PC-9 (cell line): ENCODE measurements around the gene PARP4.

Source experiments
- CTCF ChIP-seq: fragments of 200-600 bp; sonication (generic); conservative IDR thresholded peaks from 2 replicates; pipeline ENCODE4 v1.6.1; 2017; ENCODE audit warnings: mixed run types, antibody characterized with exemption, mild to moderate bottlenecking, moderate library complexity
- EZH2 ChIP-seq: fragments of 200-600 bp; sonication (generic); IDR thresholded peaks from 2 replicates; pipeline ENCODE4 v1.8.0; 2017; ENCODE audit warnings: antibody characterized with exemption, low read depth

GRCh38 chr13:24381541-24382265 is 130.9 kb downstream of the PARP4 start:
- TF ChIP-seq CTCF, result no peak
- no peak for TF ChIP-seq EZH2
